Measurements from ENCODE around the gene CHRND. TPM values are rescaled to one million over a fixed set of nuclear protein-coding genes. Genes with fewer than 3 reads are reported as not detected.

CHRND gene
- total and polyA plus RNA-seq, 2 of the 8 experiments (the other 6 are each of a cell fraction or from before 2014, with no cell fraction given), result 0.24 TPM; not detected in 1

GRCh38 chr2:232544674-232545073, 18.7 kb downstream of the CHRND start:
- H3K27ac ChIP-seq (ENCODE audit: low read depth, low read length), result no peak overlapping the region
- H3K14ac ChIP-seq (ENCODE audit: insufficient read length), result no peak overlapping the region
- H3K4ac ChIP-seq (replicated peaks; ENCODE audit: insufficient read length, low read depth, low read length), result no peak overlapping the region
- 97% methylated on average over 6 of the region's 6 CpGs; no CpG with 5 or more reads in 1 of the 2 experiments for WGBS, 2 experiments (ENCODE audit: extremely low coverage in 1 of 2, insufficient coverage in 1 of 2, insufficient read length in 1 of 2, insufficient replicate concordance in 2 of 2, low coverage in 1 of 2, low lambda C conversion rate in 2 of 2, missing lambda C conversion rate in 1 of 2)
- no peak overlapping the region for H3K9ac ChIP-seq (replicated peaks in 1 of 4; ENCODE audit: extremely low read depth in 1 of 4, low read depth in 3 of 4, low read length in 3 of 4)
- peaks cover 1% of the 10 kb centered on the region; the same call in 1 of the 2 replicates for H3K23me2 ChIP-seq (ENCODE audit: low read depth, low read length)
- H2AFZ ChIP-seq (ENCODE audit: low read length), result no peak overlapping the region
- H3K4me1 ChIP-seq (replicated peaks in 1 of 4; ENCODE audit: control insufficient read depth in 3 of 4, insufficient read depth in 4 of 4, low read length in 3 of 4), result peaks cover 0 to 5% (median under 1%) of the 10 kb centered on the region in 4 experiments; a peak in 5 of 7 replicates
- H3K4me2 ChIP-seq (ENCODE audit: insufficient read depth in 1 of 2, low read depth in 2 of 2, low read length in 2 of 2), result no peak overlapping the region
- H3K79me1 ChIP-seq (ENCODE audit: low read depth, low read length), result peaks cover 5% of the 10 kb centered on the region; the same call in 1 of the 2 replicates
- H2BK20ac ChIP-seq (ENCODE audit: low read length), result no peak overlapping the region
- H3K36me3 ChIP-seq (ENCODE audit: control insufficient read depth in 2 of 4, insufficient read depth in 4 of 4, low read length in 3 of 4), result peaks cover 0 to 9% (median under 1%) of the 10 kb centered on the region in 4 experiments; a peak in 2 of 8 replicates
- no peak overlapping the region for H4K5ac ChIP-seq (ENCODE audit: insufficient read length, low read depth, low read length)
- H3K23ac ChIP-seq (ENCODE audit: insufficient read length), result no peak overlapping the region
- H2BK5ac ChIP-seq (ENCODE audit: low read depth, low read length), result no peak overlapping the region
- no peaks in the 10 kb centered on the region for H3K27me3 ChIP-seq (replicated peaks in 1 of 4; ENCODE audit: control insufficient read depth in 3 of 4, extremely low read depth in 1 of 4, insufficient read depth in 3 of 4, low read length in 3 of 4)
- H3K56ac ChIP-seq (replicated peaks; ENCODE audit: insufficient read length, low read depth, low read length), result no peak overlapping the region
- H4K8ac ChIP-seq (ENCODE audit: extremely low read depth, insufficient read depth, low read length), result no peak overlapping the region
- no peak for FAIRE-seq
- H3K79me2 ChIP-seq (ENCODE audit: control insufficient read depth in 1 of 2, insufficient read depth in 2 of 2, low read length in 2 of 2), result peaks cover 0 to 22% of the 10 kb centered on the region in 2 experiments; a peak in 2 of 4 replicates
- H2BK15ac ChIP-seq (ENCODE audit: low read length), result no peak overlapping the region
- H3K4me3 ChIP-seq (ENCODE audit: extremely low read depth in 1 of 4, insufficient read depth in 2 of 4, low read depth in 3 of 4, low read length in 4 of 4), result no peak overlapping the region
- H3K18ac ChIP-seq (ENCODE audit: extremely low read depth, low read length), result no peak overlapping the region
- ChIA-PET CTCF (ENCODE audit: partially characterized antibody) (interaction anchor here (0.9 to 3.8 kb wide), 4 partner anchors 8 to 105 kb away, joined by 3 to 23 read pairs (median 4); partner anchors contain the start of gene PRSS56), POLR2A (ENCODE audit: partially characterized antibody) (interaction anchor here (1.3 to 2.8 kb wide), 2 partner anchors 11 to 14 kb away, joined by 5 to 12 read pairs; no protein-coding TSS in a partner anchor)
- H2BK120ac ChIP-seq (replicated peaks; ENCODE audit: low read depth, low read length), result no peak overlapping the region
- peaks cover 4 to 9% of the 10 kb centered on the region in 2 experiments for H4K20me1 ChIP-seq (replicated peaks in 1 of 2; ENCODE audit: control insufficient read depth in 1 of 2, insufficient read depth in 2 of 2, low read length in 2 of 2)
- H4K91ac ChIP-seq (replicated peaks; ENCODE audit: insufficient read length, low read length), result no peak overlapping the region
- no peak overlapping the region for H2AK5ac ChIP-seq (ENCODE audit: low read depth, low read length)
- no peaks in the 10 kb centered on the region for H3K9me3 ChIP-seq (ENCODE audit: insufficient read depth in 2 of 2, low read depth in 1 of 2, low read length in 1 of 2)
- DNase-seq (ENCODE audit: low read depth in 1 of 2, low spot score in 2 of 2), result no peak
- no peak overlapping the region for H2BK12ac ChIP-seq (ENCODE audit: low read depth, low read length)
- TF ChIP-seq ASH2L (IDR thresholded peaks at IDR 0.05; ENCODE audit: low read length), result no peak
- TF ChIP-seq CBX8 (IDR thresholded peaks at IDR 0.05; ENCODE audit: borderline replicate concordance, low read depth, low read length), result no peak
- TF ChIP-seq NRF1 (IDR thresholded peaks at IDR 0.05; ENCODE audit: low read depth, low read length), result no peak
- TF ChIP-seq CTBP2 (IDR thresholded peaks at IDR 0.05; ENCODE audit: borderline replicate concordance, insufficient read depth, insufficient read length, low read length), result no peak
- no peak for TF ChIP-seq TBP (IDR thresholded peaks at IDR 0.05; ENCODE audit: low read depth, low read length)
- TF ChIP-seq SIN3A (conservative IDR thresholded peaks at IDR 0.05 in 1 of 2, IDR thresholded peaks at IDR 0.05 in 1 of 2; ENCODE audit: low read depth in 1 of 2, low read length in 2 of 2), result no peak
- no peak for TF ChIP-seq SAP30 (IDR thresholded peaks at IDR 0.05; ENCODE audit: insufficient read depth, insufficient replicate concordance, low read length)
- no peak for TF ChIP-seq RXRA (IDR thresholded peaks at IDR 0.05; ENCODE audit: insufficient read depth, low read depth, low read length)
- no peak for TF ChIP-seq SP4 (IDR thresholded peaks at IDR 0.05; ENCODE audit: low read length)
- TF ChIP-seq CHD2 (IDR thresholded peaks at IDR 0.05; ENCODE audit: low read length), result no peak
- TF ChIP-seq POLR2AphosphoS5 (IDR thresholded peaks at IDR 0.05; ENCODE audit: low read depth, low read length), result no peak
- no peak for TF ChIP-seq POU5F1 (IDR thresholded peaks at IDR 0.05; ENCODE audit: low read depth, low read length)
- no peak for TF ChIP-seq JUN (IDR thresholded peaks at IDR 0.05; ENCODE audit: low read depth, low read length)
- no peak for TF ChIP-seq SP2 (IDR thresholded peaks at IDR 0.05; ENCODE audit: low read length)
- no peak for TF ChIP-seq ZNF274 (IDR thresholded peaks at IDR 0.05; ENCODE audit: borderline replicate concordance, extremely low read depth, low read length)
